Loucy (cell line): ENCODE data around the gene DYRK4.

Experiments used
- H2AFZ ChIP-seq: fragments of 200-600 bp; sonication (generic); 2 replicates; pipeline ENCODE4 v1.6.0; 2016; ENCODE audit warnings: antibody characterized with exemption, mild to moderate bottlenecking, low read length, moderate library complexity
- H3F3A ChIP-seq: fragments of 200-600 bp; 2 replicates; pipeline ENCODE4 v1.6.0; 2016; ENCODE audit warnings: antibody characterized with exemption, low read depth, mild to moderate bottlenecking
- H3K27me3 ChIP-seq: fragments of 200-600 bp; sonication (generic); 2 replicates; pipeline ENCODE4 v1.6.1; 2014; ENCODE audit warnings: low read length, mild to moderate bottlenecking; ENCODE audit not compliant: insufficient read depth, poor library complexity, severe bottlenecking
- H3K36me3 ChIP-seq: fragments of 200-600 bp; sonication (generic); 2 replicates; pipeline ENCODE4 v1.6.1; 2016; ENCODE audit warnings: low read length; ENCODE audit not compliant: insufficient read depth
- H3K4me1 ChIP-seq: fragments of 200-600 bp; sonication (generic); 2 replicates; pipeline ENCODE4 v1.5.1; 2014; ENCODE audit warnings: low read length, mild to moderate bottlenecking; ENCODE audit not compliant: insufficient read depth, poor library complexity, severe bottlenecking
- H3K4me2 ChIP-seq: fragments of 200-600 bp; sonication (generic); 2 replicates; pipeline ENCODE4 v1.6.0; 2014; ENCODE audit warnings: antibody characterized with exemption, low read length, low read depth, mild to moderate bottlenecking; ENCODE audit not compliant: poor library complexity, severe bottlenecking
- H3K4me3 ChIP-seq: fragments of 200-600 bp; sonication (generic); 2 replicates; pipeline ENCODE4 v1.5.1; 2014; ENCODE audit warnings: low read length, mild to moderate bottlenecking, mixed read lengths; ENCODE audit not compliant: poor library complexity, severe bottlenecking
- H3K79me2 ChIP-seq: fragments of 200-600 bp; sonication (generic); 2 replicates; pipeline ENCODE4 v1.6.1; 2014; ENCODE audit warnings: low read length; ENCODE audit not compliant: insufficient read depth
- H3K9ac ChIP-seq: fragments of 200-600 bp; sonication (generic); 2 replicates; pipeline ENCODE4 v1.6.0; 2014; ENCODE audit warnings: mild to moderate bottlenecking, low read depth, low read length, moderate library complexity; ENCODE audit not compliant: poor library complexity, severe bottlenecking
- H3K9me2 ChIP-seq: fragments of 200-600 bp; sonication (generic); replicated peaks from 2 replicates; pipeline ENCODE4 v1.6.1; 2016; ENCODE audit warnings: low read depth, low read length, mixed read lengths
- H3K9me3 ChIP-seq: fragments of 200-600 bp; sonication (generic); 2 replicates; pipeline ENCODE4 v1.6.1; 2014; ENCODE audit warnings: mild to moderate bottlenecking, antibody characterized with exemption, low read length, low read depth; ENCODE audit not compliant: insufficient read depth
- H4K20me1 ChIP-seq: fragments of 200-600 bp; sonication (generic); 2 replicates; pipeline ENCODE4 v1.6.0; 2014; ENCODE audit warnings: antibody characterized with exemption, low read length, mild to moderate bottlenecking; ENCODE audit not compliant: insufficient read depth, poor library complexity, severe bottlenecking
- CTCF ChIP-seq: fragments of 200-600 bp; sonication (generic); conservative IDR thresholded peaks from 2 replicates; pipeline ENCODE4 v1.5.1; 2014; ENCODE audit warnings: mild to moderate bottlenecking, antibody characterized with exemption, low read length
- EZH2phosphoT487 ChIP-seq: fragments of 200-600 bp; IDR thresholded peaks from 2 replicates; pipeline ENCODE4 v1.6.1; 2018; ENCODE audit warnings: antibody characterized with exemption, mild to moderate bottlenecking, moderate library complexity, borderline replicate concordance

DYRK4 gene

GRCh38 chr12:4558171-4558570, 3.8 kb upstream of the DYRK4 start:
- Histone ChIP-seq H3F3A (no peaks in the 10 kb centered on the region; the same call in 1 of the 2 replicates), H4K20me1 (no peaks in the 10 kb centered on the region), H3K9me3 (no peaks in the 10 kb centered on the region), H3K36me3 (peaks cover 72% of the 10 kb centered on the region; the same call in 1 of the 2 replicates), H3K79me2 (no peaks in the 10 kb centered on the region), H3K9me2 (no peaks in the 10 kb centered on the region), H3K4me1 (no peaks in the 10 kb centered on the region), H3K4me2 (no peak overlapping the region), H3K4me3 (no peak overlapping the region), H3K27me3 (no peaks in the 10 kb centered on the region), H2AFZ (no peak overlapping the region), H3K9ac (no peak overlapping the region)
- TF ChIP-seq CTCF (no peak), EZH2phosphoT487 (no peak)

GRCh38 chr12:4563336-4563735, 1.3 kb downstream of the DYRK4 start:
- TF ChIP-seq CTCF (no peak), EZH2phosphoT487 (no peak)
- H3K79me2 ChIP-seq = no peaks in the 10 kb centered on the region
- H3K4me2 ChIP-seq = no peak overlapping the region
- no peak overlapping the region for H3K4me3 ChIP-seq
- peaks cover 29% of the 10 kb centered on the region; the same call in 1 of the 2 replicates for H3K36me3 ChIP-seq
- H3K9me3 ChIP-seq = no peaks in the 10 kb centered on the region
- no peaks in the 10 kb centered on the region for H4K20me1 ChIP-seq
- H3K4me1 ChIP-seq = peaks cover 6% of the 10 kb centered on the region
- no peaks in the 10 kb centered on the region for H3K27me3 ChIP-seq
- no peaks in the 10 kb centered on the region for H3F3A ChIP-seq
- no peak overlapping the region for H2AFZ ChIP-seq
- H3K9ac ChIP-seq = no peak overlapping the region
- H3K9me2 ChIP-seq = no peaks in the 10 kb centered on the region

GRCh38 chr12:4564818-4565217, 2.8 kb downstream of the DYRK4 start:
- Histone ChIP-seq H3K79me2 (no peaks in the 10 kb centered on the region), H2AFZ (no peak overlapping the region), H3F3A (no peaks in the 10 kb centered on the region), H3K4me1 (peaks cover 6% of the 10 kb centered on the region), H4K20me1 (no peaks in the 10 kb centered on the region), H3K9ac (no peak overlapping the region), H3K27me3 (no peaks in the 10 kb centered on the region), H3K36me3 (peaks cover 16% of the 10 kb centered on the region; the same call in 1 of the 2 replicates), H3K9me3 (no peaks in the 10 kb centered on the region), H3K4me2 (no peak overlapping the region), H3K4me3 (no peak overlapping the region), H3K9me2 (no peaks in the 10 kb centered on the region)
- TF ChIP-seq CTCF = no peak
- no peak for TF ChIP-seq EZH2phosphoT487
